CD4-positive, CD25-positive, alpha-beta regulatory T cell (primary cell): ENCODE measurements around the gene URM1. TPM values are rescaled to one million over a fixed set of nuclear protein-coding genes. Genes with fewer than 3 reads are reported as not detected.
"Not testable (repeated sequence)": the region's sequence is repeated elsewhere in the genome, so short reads cannot be mapped to it uniquely, and the experiment has no call there.

Experiments
- ATAC-seq, 2 donors: fragments of 150-1000 bp; cut with Tn5 transposase; one replicate each; pipeline ENCODE4 v1.10.0; 2021; ENCODE audit warnings: low read depth in 2 of 2, moderate number of reproducible peaks in 2 of 2, moderate library complexity in 1 of 2
- DNase-seq, 3 donors: peaks; one replicate each; pipeline versions ENCODE4 v3.0.0 to v3.0.0-alpha.2; 2012 to 2022; ENCODE audit warnings: mixed read lengths in 1 of 3
- H3K27ac ChIP-seq: one replicate; pipeline ENCODE4 v1.7.0; 2013; ENCODE audit warnings: mild to moderate bottlenecking, low read length; ENCODE audit not compliant: insufficient read depth, poor library complexity, severe bottlenecking
- H3K27me3 ChIP-seq: one replicate; pipeline ENCODE4 v1.7.0; 2013; ENCODE audit warnings: low read length; ENCODE audit not compliant: control insufficient read depth, insufficient read depth
- H3K36me3 ChIP-seq: one replicate; pipeline ENCODE4 v1.7.0; 2013; ENCODE audit warnings: mild to moderate bottlenecking, low read length, moderate library complexity; ENCODE audit not compliant: control insufficient read depth, insufficient read depth
- H3K4me1 ChIP-seq: 2 replicates; pipeline ENCODE4 v1.7.0; 2013; ENCODE audit warnings: mild to moderate bottlenecking, low read length; ENCODE audit not compliant: insufficient read depth, control insufficient read depth, poor library complexity, severe bottlenecking
- H3K4me3 ChIP-seq: one replicate; pipeline ENCODE4 v1.7.0; 2013; ENCODE audit warnings: low read depth, mild to moderate bottlenecking, low read length, moderate library complexity
- H3K9me3 ChIP-seq, 2 experiments: 1 replicate in 1 of 2; 2 replicates in 1 of 2; pipeline ENCODE4 v1.7.0; 2013; ENCODE audit warnings: low read length in 2 of 2, mild to moderate bottlenecking in 1 of 2, moderate library complexity in 1 of 2; ENCODE audit not compliant: control insufficient read depth in 2 of 2
- H3K27ac Mint-ChIP-seq, 3 donors: one replicate each; pipeline ENCODE4 v1.8.0; 2020 to 2022; ENCODE audit warnings: mild to moderate bottlenecking in 3 of 3, mixed read lengths in 3 of 3, moderate library complexity in 2 of 3
- H3K27me3 Mint-ChIP-seq: one replicate; pipeline ENCODE4 v1.8.0; 2022; ENCODE audit warnings: mild to moderate bottlenecking, mixed read lengths
- H3K36me3 Mint-ChIP-seq: one replicate; pipeline ENCODE4 v1.8.0; 2020; ENCODE audit warnings: mixed read lengths
- H3K4me1 Mint-ChIP-seq, 4 donors: one replicate each; pipeline ENCODE4 v1.8.0; 2020 to 2022; ENCODE audit warnings: mixed read lengths in 4 of 4, mild to moderate bottlenecking in 1 of 4
- H3K4me3 Mint-ChIP-seq, 4 donors: one replicate each; pipeline ENCODE4 v1.8.0; 2020 to 2022; ENCODE audit warnings: mild to moderate bottlenecking in 4 of 4, mixed read lengths in 4 of 4, moderate library complexity in 3 of 4
- H3K9me3 Mint-ChIP-seq, 7 donors: one replicate each; pipeline ENCODE4 v1.8.0; 2020 to 2022; ENCODE audit warnings: mixed read lengths in 7 of 7, mild to moderate bottlenecking in 3 of 7, moderate library complexity in 2 of 7
- polyA plus RNA-seq, 4 donors: library from polyadenylated mRNA; unstranded; fragments of 300-500 nt; fragmentation: Illumina TruSeq; gene quantifications; one replicate each; pipeline ENCODE4 v1.2.3, GENCODE V29; 2021
- total RNA-seq: library from RNA; stranded (reverse); gene quantifications from one replicate; pipeline ENCODE4 v1.2.3, GENCODE V29; 2022

Gene URM1
- total and polyA plus RNA-seq, 5 donors from 2014 or later, result 46.2 to 60.7 (median 49.3) TPM

DNA sequence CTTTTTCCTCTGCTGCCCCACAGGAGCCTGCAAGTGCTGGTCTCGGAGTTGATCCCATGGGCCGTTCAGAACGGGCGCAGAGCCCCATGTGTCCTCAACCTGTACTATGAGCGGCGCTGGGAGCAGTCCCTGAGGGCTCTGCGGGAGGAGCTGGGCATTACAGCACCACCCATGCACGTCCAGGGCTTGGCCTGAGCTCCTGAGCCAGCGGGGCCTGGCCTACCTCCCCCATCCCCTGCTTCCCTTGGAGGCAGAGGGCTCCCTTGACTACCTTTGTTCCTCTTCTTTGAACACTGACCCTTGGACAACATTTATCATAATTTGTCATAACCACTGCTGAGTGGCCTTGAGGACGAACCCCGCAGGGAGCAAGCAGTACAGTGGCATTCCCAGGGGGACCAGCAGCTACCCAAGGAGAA lies 37.7 kb upstream of the URM1 start:
- DNase-seq (no peak), ATAC-seq (no peak)
- H3K9me3 Mint-ChIP-seq, result no peaks in the 10 kb centered on the region
- H3K4me3 Mint-ChIP-seq, result peak overlapping the region in 1 of 4 donors; percentile 65
- peaks cover 0 to 3% (median 0%) of the 10 kb centered on the region in 4 donors for H3K4me1 Mint-ChIP-seq
- H3K27ac Mint-ChIP-seq, result no peak overlapping the region
- peaks cover 15% of the 10 kb centered on the region for H3K36me3 Mint-ChIP-seq
- H3K27ac ChIP-seq, result no peak overlapping the region
- no peak overlapping the region for H3K4me3 ChIP-seq
- H3K4me1 ChIP-seq, result no peaks in the 10 kb centered on the region
- no peaks in the 10 kb centered on the region for H3K9me3 ChIP-seq
- H3K27me3 ChIP-seq, result no peaks in the 10 kb centered on the region
- H3K27me3 Mint-ChIP-seq, result no peaks in the 10 kb centered on the region
- H3K36me3 ChIP-seq, result peaks cover 2% of the 10 kb centered on the region

DNA sequence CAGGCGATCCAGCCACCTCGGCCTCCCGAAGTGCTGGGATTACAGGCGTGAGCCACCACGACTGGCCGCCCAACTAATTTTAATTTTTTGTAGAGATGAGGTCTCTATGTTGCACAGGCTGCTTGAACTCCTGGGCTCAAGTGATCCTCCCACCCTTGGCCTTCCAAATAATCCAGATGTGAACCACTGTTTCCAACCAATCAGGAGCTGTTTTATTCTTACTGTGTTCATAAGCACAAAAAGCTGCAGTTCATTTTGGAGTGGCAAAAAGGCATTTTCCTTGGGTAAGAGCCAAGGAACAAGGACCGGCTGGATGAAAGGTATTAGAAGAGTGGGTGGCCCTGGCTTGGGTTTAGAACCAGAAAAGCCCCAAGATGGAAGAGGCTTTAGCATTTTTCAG lies 36.0 kb upstream of the URM1 start:
- ATAC-seq (no peak), DNase-seq (no peak)
- Mint-ChIP-seq H3K4me1 (peaks cover 0 to 8% (median 0%) of the 10 kb centered on the region in 4 donors), H3K27ac (no peak overlapping the region), H3K4me3 (peak overlapping the region in 1 of 4 donors; percentile 60), H3K27me3 (no peaks in the 10 kb centered on the region), H3K36me3 (peaks cover 10% of the 10 kb centered on the region), H3K9me3 (no peaks in the 10 kb centered on the region)
- H3K4me1 ChIP-seq, result no peaks in the 10 kb centered on the region
- H3K9me3 ChIP-seq, result no peaks in the 10 kb centered on the region
- H3K36me3 ChIP-seq, result peaks cover 2% of the 10 kb centered on the region
- no peak overlapping the region for H3K27ac ChIP-seq
- H3K4me3 ChIP-seq, result no peak overlapping the region
- no peaks in the 10 kb centered on the region for H3K27me3 ChIP-seq

DNA sequence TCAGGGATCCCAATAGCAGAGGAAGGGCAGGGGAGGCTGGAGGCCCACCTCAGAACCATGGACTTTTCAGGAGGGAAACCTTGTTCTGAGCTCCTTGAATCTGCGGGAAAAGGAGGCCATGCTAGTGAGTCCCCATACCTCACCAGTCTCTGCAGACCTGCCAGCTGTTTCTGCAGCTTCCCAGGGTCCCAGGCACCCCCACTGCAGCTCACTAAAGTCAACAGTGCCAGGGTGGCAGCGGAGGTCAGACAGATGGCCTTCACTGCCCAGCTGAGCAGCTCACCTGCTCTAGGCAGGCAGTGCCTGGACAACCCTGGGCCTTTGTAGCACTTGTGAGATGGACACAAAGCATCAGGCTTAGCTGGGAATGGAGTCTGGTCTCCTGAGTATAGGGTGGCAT lies 35.3 kb upstream of the URM1 start:
- Mint-ChIP-seq H3K4me1 (peaks cover 0 to 8% (median 0%) of the 10 kb centered on the region in 4 donors), H3K27ac (no peak overlapping the region), H3K9me3 (no peaks in the 10 kb centered on the region), H3K4me3 (peak overlapping the region in 1 of 4 donors; percentile 60), H3K36me3 (peaks cover 10% of the 10 kb centered on the region), H3K27me3 (no peaks in the 10 kb centered on the region)
- DNase-seq (no peak), ATAC-seq (no peak)
- Histone ChIP-seq H3K4me1 (peaks cover 3% of the 10 kb centered on the region), H3K27ac (no peak overlapping the region), H3K27me3 (no peaks in the 10 kb centered on the region), H3K9me3 (no peaks in the 10 kb centered on the region), H3K36me3 (peaks cover 2% of the 10 kb centered on the region), H3K4me3 (no peak overlapping the region)

DNA sequence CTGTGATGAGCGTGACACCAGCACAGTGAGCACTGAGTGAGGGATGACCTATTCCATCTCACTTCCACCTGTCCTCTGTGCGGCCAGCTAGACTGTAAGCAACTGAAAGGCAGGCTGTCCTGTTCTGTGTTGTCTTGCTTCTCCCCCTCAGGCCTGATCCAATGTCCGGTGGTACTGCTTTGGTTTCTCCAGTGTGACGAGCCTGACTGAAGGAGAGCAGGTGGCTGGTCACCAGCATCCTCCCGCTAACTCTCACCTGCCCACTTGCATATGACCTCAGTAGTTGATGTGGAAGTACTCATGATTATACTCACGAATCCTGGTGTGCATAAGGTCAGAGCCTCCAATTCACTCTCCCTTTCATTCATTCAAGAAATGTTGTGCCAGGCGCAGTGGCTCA lies 33.2 kb upstream of the URM1 start:
- Mint-ChIP-seq H3K27ac (no peak overlapping the region), H3K4me3 (no peak overlapping the region), H3K4me1 (peaks cover 0 to 14% (median 6%) of the 10 kb centered on the region in 4 donors), H3K9me3 (no peaks in the 10 kb centered on the region), H3K36me3 (peaks cover 6% of the 10 kb centered on the region), H3K27me3 (no peaks in the 10 kb centered on the region)
- Histone ChIP-seq H3K27ac (no peak overlapping the region), H3K4me3 (no peak overlapping the region), H3K27me3 (no peaks in the 10 kb centered on the region), H3K36me3 (peaks cover 4% of the 10 kb centered on the region), H3K9me3 (no peaks in the 10 kb centered on the region), H3K4me1 (peaks cover 11% of the 10 kb centered on the region)
- DNase-seq, result no peak
- no peak for ATAC-seq

DNA sequence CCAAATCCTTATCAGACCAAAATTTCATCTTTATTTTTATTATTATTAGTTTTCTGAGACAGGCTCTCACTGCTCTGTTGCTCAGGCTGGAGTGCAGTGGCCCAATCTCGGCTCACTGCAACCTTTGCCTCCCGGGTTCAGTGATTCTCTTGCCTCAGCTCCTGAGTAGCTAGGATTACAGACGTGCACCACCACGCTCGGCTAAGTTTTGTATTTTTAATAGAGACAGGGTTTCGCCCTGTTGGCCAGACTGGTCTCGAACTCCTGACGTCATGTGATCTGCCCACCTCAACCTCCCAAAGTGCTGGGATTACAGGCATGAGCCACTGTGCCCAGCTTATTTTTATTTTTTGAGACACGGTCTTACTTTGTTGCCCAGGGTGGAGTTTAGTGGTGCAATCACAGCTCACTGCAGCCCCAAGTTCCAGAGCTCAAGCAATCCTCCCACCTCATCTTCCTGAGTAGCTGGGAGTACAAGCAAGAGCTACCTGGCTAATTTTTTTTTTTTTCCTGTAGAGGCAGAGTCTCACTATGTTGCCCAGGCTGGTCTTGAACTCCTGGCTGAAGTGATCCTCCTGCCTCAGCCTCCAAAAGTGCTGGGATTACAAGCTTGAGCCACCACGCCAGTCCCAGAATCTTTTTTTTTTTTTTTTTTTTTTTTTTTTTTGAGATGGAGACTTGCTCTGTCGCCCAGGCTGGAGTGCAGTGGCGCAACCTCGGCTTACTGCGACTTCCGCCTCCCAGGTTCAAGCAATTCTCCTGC lies 32.1 kb upstream of the URM1 start:
- not testable (repeated sequence) for ATAC-seq, H3K27me3 ChIP-seq, H3K27ac ChIP-seq, H3K9me3 Mint-ChIP-seq, H3K36me3 ChIP-seq, DNase-seq, H3K36me3 Mint-ChIP-seq, H3K27me3 Mint-ChIP-seq, H3K9me3 ChIP-seq, H3K4me3 ChIP-seq
- peaks cover 11% of the 10 kb centered on the region for H3K4me1 ChIP-seq
- H3K4me3 Mint-ChIP-seq, result peak overlapping the region; percentile 38 to 93 (median 91)
- peaks cover 0 to 14% (median 6%) of the 10 kb centered on the region in 4 donors for H3K4me1 Mint-ChIP-seq
- H3K27ac Mint-ChIP-seq, result peak overlapping the region in 2 of 3 donors; percentile 81 to 89

DNA sequence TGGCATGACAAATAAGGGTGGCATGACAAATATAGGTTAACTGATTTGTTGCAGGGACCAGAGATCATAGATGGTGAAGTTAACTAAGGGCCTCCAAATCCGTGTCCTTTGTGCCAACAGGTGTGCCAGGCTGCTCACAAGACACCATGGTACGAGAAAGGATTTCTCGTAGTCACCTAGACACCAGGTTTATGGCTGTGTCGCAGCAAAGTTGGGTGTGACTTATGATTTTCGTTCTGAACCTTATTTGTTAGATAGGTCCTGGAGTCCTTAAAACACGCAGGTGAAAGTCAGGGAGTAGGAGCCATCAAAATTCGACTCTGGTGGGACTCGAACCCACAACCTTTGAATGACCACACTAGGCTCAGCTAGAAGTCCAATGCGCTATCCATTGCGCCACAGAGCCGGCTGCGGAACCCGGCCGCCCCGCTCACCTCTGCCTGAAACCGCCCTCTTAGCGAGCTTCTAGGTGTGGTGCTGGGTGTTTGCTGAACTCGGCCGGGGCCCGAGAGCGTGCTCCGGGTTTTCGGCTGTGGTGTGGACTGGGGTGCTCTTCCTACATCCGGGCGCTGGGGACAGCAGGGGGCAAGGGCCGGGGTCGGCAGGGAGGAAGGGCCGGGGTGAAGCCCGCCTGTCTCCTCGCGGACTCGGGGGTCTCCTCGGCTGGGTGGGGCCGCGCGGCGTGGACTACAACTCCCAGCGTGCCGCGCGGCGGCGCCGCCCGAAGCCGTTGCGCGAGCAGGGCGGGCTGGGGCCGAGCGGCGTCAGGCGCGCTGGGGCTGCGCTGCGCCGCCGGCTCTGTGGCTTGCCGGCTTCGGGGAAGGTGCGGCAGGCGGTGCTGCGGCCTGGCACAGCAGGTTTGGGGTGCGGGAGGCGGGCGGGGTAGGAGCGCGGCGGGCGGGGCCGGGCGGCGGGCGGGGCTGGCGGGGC lies 31.1 kb upstream of the URM1 start, which contains the start of gene SLC27A4:
TSS of gene SLC27A4 (plus strand) at position 767 of the 930 bp plus-strand sequence. CDS start 2,606 bp downstream, outside the sequence.
- Mint-ChIP-seq H3K27me3 (no peaks in the 10 kb centered on the region), H3K27ac (peak within 1 kb of the TSS; percentile 61 to 93 (median 93)), H3K4me3 (peak within 1 kb of the TSS; percentile 91 to 98 (median 96)), H3K36me3 (peaks cover 4% of the 10 kb centered on the region), H3K4me1 (peaks cover 0 to 14% (median 6%) of the 10 kb centered on the region in 4 donors), H3K9me3 (no peaks in the 10 kb centered on the region)
- Histone ChIP-seq H3K27me3 (no peaks in the 10 kb centered on the region), H3K9me3 (no peaks in the 10 kb centered on the region), H3K27ac (peak within 1 kb of the TSS; percentile 67), H3K4me1 (peaks cover 11% of the 10 kb centered on the region), H3K36me3 (peaks cover 13% of the 10 kb centered on the region), H3K4me3 (peak within 1 kb of the TSS; percentile 80)
- peak; percentile 78 to 91 (median 84) for DNase-seq
- peak; percentile 94 to 95 for ATAC-seq

DNA sequence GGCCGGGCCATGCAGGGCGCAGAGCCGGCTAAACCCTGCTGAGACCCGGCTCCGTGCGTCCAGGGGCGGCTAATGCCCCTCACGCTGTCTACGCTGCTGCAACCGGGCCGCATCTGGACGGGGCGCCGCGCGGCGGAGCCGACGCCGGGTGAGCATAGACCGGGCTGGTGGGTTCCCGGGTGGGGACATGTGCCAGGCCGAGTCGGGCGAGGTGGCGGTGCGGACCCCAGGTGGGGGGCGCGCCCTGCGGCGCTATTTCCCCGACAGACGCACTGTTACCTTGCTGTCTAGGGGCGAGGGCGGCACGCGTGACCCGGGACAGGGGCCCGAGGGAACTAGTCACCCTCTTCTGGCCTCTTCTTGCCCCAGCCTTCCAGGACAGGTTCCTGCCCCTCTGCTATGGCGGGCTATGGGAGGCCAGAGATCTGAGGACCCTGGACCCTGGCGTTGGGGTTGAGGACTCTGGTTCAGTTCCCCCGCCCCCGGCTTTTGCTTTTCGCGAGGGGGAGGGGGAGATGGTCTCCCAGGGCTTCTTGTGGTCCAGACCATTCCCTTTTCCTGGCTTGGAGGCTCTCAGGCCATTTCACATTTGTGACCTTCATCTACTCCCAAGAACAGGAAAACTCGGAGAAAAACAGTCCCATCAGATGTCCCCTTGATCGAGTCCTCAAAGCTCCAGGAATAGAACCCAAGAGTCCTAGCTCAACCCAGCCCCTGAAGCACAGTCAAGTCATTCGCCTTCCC lies 30.3 kb upstream of the URM1 start:
- peak overlapping the region; percentile 80 for H3K4me3 ChIP-seq
- H3K27me3 ChIP-seq, result no peaks in the 10 kb centered on the region
- DNase-seq (no peak), ATAC-seq (peak; percentile 7 to 36)
- H3K27me3 Mint-ChIP-seq, result no peaks in the 10 kb centered on the region
- H3K36me3 Mint-ChIP-seq, result peaks cover 4% of the 10 kb centered on the region
- H3K4me1 Mint-ChIP-seq, result peaks cover 0 to 14% (median 6%) of the 10 kb centered on the region in 4 donors
- H3K27ac Mint-ChIP-seq, result peak overlapping the region in 2 of 3 donors; percentile 93
- peak overlapping the region; percentile 91 to 98 (median 96) for H3K4me3 Mint-ChIP-seq
- H3K27ac ChIP-seq, result peak overlapping the region; percentile 41
- peaks cover 11% of the 10 kb centered on the region for H3K4me1 ChIP-seq
- H3K9me3 Mint-ChIP-seq, result no peaks in the 10 kb centered on the region
- peaks cover 22% of the 10 kb centered on the region for H3K36me3 ChIP-seq
- no peaks in the 10 kb centered on the region for H3K9me3 ChIP-seq
